Measurements from ENCODE around the gene TRIM22. TPM values are rescaled to one million over a fixed set of nuclear protein-coding genes. Genes with fewer than 3 reads are reported as not detected.

TRIM22 gene
- total RNA-seq, 1 donor from 2014 or later = 224 TPM

DNA sequence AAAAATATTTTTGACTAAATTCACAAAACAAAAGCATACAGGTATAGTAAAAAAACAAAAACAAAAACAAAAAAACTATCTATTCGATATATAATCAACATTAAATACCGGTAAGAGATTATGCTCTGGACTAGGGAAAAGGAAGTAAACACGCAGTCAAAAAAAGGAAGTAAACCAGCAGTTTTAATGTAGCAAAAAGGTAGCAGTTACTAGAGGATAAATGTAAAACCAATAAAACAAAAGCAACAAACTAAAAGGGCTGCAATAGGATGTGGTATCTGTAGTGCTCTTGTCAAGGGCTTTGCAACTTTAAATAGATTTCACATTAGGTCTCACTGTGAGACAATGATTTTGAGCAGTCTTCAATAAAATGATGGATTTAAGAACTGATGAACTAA, 2.4 kb downstream of the TRIM22 start:
- Histone ChIP-seq H3K9me3 (no peaks in the 10 kb centered on the region), H3K27me3 (ENCODE audit: low read depth) (no peaks in the 10 kb centered on the region), H3K36me3 (peaks cover 20% of the 10 kb centered on the region), H3K4me3 (peak overlapping the region; percentile 64), H3K4me1 (peaks cover 47% of the 10 kb centered on the region), H3K27ac (peak overlapping the region; percentile 94)
- ATAC-seq = no peak
- TF ChIP-seq, protein P1, sequence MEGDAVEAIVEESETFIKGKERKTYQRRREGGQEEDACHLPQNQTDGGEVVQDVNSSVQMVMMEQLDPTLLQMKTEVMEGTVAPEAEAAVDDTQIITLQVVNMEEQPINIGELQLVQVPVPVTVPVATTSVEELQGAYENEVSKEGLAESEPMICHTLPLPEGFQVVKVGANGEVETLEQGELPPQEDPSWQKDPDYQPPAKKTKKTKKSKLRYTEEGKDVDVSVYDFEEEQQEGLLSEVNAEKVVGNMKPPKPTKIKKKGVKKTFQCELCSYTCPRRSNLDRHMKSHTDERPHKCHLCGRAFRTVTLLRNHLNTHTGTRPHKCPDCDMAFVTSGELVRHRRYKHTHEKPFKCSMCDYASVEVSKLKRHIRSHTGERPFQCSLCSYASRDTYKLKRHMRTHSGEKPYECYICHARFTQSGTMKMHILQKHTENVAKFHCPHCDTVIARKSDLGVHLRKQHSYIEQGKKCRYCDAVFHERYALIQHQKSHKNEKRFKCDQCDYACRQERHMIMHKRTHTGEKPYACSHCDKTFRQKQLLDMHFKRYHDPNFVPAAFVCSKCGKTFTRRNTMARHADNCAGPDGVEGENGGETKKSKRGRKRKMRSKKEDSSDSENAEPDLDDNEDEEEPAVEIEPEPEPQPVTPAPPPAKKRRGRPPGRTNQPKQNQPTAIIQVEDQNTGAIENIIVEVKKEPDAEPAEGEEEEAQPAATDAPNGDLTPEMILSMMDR (IDR thresholded peaks at IDR 0.05) = no peak
- no peak for DNase-seq
- intact Hi-C loops (cut with DNase I) = no loop called here

DNA sequence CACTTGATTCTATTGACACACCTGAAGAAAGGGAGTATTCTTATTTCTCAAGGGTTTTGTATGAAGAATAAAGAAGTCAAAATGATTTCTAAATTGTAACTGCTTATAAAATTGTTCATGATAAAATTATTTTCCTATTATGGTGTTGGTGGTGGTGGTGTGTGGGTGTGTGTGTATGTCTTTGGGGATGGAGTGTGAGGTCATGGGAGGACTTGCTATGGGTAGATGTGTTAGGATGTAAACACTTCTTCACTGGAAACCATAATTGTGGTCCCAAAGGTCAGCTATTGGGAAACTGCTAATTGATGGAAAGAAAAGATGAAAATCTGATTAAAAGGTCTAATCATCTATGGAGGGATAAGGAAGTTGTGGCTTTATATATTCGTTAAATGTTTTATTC, 5.1 kb downstream of the TRIM22 start:
- Histone ChIP-seq H3K4me1 (peaks cover 32% of the 10 kb centered on the region), H3K27ac (no peak overlapping the region), H3K27me3 (ENCODE audit: low read depth) (no peaks in the 10 kb centered on the region), H3K36me3 (peaks cover 45% of the 10 kb centered on the region), H3K4me3 (no peak overlapping the region), H3K9me3 (no peaks in the 10 kb centered on the region)
- ATAC-seq = no peak
- DNase-seq = no peak
- TF ChIP-seq, protein P1 (IDR thresholded peaks at IDR 0.05) = no peak
- intact Hi-C loops (cut with DNase I) = no loop called here

DNA sequence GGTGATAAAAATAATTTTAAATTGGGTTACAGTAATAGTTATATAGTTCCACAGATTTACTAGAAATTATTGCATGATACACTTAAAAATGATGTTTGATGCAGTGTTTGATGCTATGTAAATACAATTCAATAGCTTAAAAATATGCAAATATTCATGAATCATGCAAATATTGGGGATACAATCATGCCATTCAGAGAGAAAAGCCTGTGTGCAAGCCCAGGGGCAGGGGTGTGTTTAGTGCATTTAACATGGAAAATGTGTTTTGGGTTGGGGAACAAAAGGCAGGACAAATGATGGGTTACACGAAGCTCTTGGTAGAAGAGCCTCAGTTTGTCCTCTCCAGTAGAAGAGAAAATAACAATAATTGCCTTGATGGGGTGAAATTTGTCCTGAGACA, 6.0 kb downstream of the TRIM22 start:
- Histone ChIP-seq H3K4me3 (no peak overlapping the region), H3K36me3 (peaks cover 54% of the 10 kb centered on the region), H3K9me3 (no peaks in the 10 kb centered on the region), H3K4me1 (peaks cover 32% of the 10 kb centered on the region), H3K27me3 (ENCODE audit: low read depth) (no peaks in the 10 kb centered on the region), H3K27ac (no peak overlapping the region)
- ATAC-seq = no peak
- intact Hi-C loops (cut with DNase I) = no loop called here
- no peak for DNase-seq
- TF ChIP-seq, protein P1 (IDR thresholded peaks at IDR 0.05) = no peak

DNA sequence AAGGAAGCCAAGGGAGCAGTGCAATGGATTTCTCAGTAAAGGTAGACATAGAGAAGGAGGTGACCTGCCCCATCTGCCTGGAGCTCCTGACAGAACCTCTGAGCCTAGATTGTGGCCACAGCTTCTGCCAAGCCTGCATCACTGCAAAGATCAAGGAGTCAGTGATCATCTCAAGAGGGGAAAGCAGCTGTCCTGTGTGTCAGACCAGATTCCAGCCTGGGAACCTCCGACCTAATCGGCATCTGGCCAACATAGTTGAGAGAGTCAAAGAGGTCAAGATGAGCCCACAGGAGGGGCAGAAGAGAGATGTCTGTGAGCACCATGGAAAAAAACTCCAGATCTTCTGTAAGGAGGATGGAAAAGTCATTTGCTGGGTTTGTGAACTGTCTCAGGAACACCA, 6.6 kb downstream of the TRIM22 start:
- H3K4me1 ChIP-seq = peaks cover 32% of the 10 kb centered on the region
- intact Hi-C loops (cut with DNase I) = no loop called here
- DNase-seq (no peak), ATAC-seq (no peak)
- no peak overlapping the region for H3K27ac ChIP-seq
- H3K9me3 ChIP-seq = no peaks in the 10 kb centered on the region
- H3K4me3 ChIP-seq = no peak overlapping the region
- H3K36me3 ChIP-seq = peaks cover 60% of the 10 kb centered on the region
- TF ChIP-seq, protein P1 (IDR thresholded peaks at IDR 0.05) = no peak
- H3K27me3 ChIP-seq (ENCODE audit: low read depth) = no peaks in the 10 kb centered on the region

DNA sequence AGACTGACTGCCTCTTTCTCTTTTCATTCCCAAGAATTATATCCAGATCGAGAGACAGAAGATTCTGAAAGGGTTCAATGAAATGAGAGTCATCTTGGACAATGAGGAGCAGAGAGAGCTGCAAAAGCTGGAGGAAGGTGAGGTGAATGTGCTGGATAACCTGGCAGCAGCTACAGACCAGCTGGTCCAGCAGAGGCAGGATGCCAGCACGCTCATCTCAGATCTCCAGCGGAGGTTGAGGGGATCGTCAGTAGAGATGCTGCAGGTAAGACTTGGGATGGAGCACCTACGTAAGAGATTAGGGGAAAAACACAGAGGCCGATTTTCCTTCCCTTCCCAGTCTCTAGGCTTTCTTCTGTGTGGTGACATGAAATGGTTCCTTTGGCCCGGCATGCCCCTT, 8.7 kb downstream of the TRIM22 start:
- peaks cover 76% of the 10 kb centered on the region for H3K36me3 ChIP-seq

More for the DNA sequence above, 8.7 kb downstream of the TRIM22 start:
- Histone ChIP-seq H3K4me1 (peaks cover 26% of the 10 kb centered on the region), H3K27ac (no peak overlapping the region), H3K27me3 (ENCODE audit: low read depth) (no peaks in the 10 kb centered on the region), H3K4me3 (no peak overlapping the region), H3K9me3 (no peaks in the 10 kb centered on the region)
- TF ChIP-seq, protein P1 (IDR thresholded peaks at IDR 0.05) = no peak
- no peak for DNase-seq
- ATAC-seq = no peak
- intact Hi-C loops (cut with DNase I) = no loop called here

Measured in lower lobe of right lung (tissue), 2 donors.